Measurements from ENCODE around the gene ADAMTSL3.

ADAMTSL3 gene

DNA sequence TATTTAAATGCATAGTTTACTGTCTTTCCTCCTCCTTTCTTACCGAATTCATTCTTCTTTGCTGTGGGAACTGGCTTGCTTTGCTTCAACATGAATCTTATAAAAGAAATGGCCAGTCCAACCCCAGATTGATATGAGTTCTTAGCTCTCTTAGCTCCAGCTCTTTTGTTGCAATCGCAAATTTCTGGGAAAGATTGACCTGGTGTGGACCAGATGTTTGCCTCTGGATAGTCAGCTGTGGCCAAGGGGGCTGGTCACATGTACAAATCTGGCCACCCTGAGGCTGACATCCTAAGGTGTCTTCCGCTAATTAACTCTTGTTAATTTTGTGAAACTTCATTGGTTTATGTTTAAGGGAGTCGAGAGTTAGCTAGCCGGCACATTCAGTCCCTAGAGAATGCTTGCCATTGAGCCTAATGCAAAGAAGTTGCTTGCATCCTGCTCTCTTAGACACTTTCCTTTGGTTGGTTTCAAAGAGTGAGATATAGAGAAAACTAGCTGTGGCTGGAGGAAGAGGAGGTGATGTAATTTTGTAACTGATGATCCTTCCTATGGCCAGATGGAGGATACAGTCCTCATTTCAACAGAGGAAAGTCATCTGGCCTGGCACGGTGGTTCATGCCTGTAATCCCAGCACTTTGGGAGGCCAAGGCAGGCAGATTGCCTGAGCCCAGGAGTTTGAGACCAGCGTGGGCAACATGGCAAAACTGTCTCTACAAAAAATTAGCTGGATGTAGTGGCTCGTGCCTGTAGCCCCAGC lies 162.4 kb downstream of the ADAMTSL3 start:
- no peak for DNase-seq (ENCODE audit: low read depth in 2 of 2)

DNA sequence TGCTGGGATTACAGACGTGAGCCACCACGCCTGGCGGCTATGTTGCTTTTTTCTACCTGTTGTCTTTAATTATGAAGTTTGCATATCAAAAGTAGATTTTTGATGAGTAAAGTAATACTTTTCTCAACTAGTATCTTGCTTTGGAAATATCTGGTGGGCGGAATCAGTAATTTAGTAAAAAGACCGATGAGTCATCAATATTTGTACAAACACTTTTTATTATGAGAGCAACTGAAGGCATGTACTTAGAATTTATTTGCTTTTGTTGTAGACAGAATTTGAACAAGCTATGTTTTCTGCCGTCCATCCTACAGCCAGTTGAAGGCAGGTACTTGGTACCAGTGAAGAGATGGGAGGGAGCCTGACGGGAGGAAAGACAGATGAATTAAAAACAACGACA lies 164.7 kb downstream of the ADAMTSL3 start:
- no peak for DNase-seq (ENCODE audit: low read depth in 2 of 2)

DNA sequence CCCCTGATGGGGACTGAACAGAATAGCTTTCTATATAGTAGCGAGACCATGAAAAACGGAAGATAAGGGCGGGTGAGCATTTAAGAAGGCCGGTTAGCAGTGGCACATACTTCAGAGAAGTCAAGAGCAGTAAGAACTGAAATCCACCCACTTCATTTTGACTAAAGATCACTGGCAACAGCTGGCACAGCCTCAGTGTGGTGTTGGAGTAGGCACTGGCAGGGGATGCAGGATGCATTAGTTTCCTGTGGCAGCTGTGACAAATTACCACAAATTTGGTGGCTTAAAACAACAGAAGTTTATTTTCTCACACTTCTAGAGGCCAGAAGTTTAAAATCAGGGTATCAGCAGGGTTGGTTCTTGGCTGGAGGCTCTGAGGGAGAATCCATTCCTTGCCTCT lies 176.5 kb downstream of the ADAMTSL3 start:
- no peak for DNase-seq (ENCODE audit: low read depth in 2 of 2)

DNA sequence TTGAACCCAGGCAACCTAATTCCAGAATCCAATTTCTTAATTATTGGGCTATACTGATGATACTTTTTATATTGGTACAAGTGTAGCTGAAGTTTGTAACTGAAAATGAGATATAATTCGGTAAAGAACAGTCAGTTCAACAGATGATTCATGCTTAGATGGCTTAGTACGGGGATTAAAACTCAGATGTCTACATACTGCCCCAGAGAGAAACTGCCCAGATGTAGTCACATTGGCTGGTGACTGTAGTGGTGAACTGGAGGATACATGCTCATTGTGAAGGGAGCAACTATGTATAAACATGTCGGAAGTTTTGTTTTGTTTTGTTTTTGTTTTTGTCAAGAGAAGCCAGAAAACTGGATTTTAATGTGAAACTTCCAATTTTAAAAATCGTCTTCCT lies 179.6 kb downstream of the ADAMTSL3 start:
- no peak for DNase-seq (ENCODE audit: low read depth in 2 of 2)

DNA sequence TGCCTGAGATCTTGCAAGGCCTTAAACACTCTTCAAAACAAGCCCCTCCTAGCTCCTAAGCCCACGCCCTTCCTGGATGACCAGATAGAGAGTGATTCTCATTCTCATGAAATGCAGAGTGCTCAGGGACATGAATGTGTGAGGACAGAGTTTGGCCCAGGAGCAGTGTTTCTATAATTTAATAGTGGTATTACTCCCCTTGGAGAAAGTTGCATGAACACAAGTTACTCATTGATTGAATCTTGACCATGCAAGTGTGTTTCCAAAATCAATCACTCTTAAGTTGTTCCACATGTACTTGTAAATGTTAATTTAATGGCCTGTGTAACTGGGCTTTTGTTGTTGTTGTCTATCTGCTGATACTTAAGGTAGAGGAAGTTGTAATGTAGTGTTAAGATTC lies 181.6 kb downstream of the ADAMTSL3 start:
- DNase-seq (ENCODE audit: low read depth in 2 of 2) = no peak

DNA sequence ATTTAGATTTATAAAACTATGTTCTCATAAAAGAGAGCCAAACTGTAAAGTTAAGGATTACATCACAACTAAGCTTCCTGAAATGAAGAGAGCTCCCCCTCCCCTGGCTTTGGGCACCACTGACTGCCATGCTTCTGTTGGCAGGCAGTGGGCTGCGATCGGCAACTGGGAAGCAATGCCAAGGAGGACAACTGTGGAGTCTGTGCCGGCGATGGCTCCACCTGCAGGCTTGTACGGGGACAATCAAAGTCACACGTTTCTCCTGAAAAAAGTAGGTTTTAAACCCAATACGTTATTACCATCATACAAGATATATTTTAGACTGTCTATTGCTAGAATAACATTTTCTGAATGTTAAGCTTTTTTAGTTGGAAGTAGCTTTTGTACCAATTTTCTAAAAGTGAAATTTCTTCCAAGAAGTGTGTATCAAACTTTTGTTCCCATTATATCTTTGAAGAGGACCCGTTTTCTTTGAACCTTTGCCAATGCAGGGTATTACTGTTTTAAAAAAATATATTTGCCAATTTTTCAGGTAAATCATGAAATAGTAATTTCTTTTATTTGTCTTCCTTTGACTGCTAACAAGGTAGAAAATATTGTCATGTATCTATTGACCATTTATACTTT lies 184.1 kb downstream of the ADAMTSL3 start:
- DNase-seq (ENCODE audit: low read depth in 2 of 2) = no peak

DNA sequence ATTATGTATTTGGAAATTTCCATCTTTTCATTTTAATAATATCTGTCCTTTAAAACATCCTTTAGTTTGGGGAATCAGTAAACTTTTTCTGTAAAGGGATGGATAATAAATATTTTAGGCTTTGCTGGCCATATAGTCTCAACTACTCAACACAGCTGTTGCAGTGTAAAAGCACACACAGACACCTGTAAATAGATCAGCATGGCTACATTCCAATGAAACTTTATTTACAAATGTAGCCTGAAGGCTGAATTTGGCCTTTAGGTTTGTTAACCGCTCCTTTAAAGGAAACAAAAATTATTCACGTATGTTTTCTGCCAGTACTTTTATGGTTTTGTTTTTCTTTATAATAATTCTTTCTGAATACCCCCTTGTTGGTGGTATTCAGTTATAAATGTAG lies 184.8 kb downstream of the ADAMTSL3 start:
- no peak for DNase-seq (ENCODE audit: low read depth in 2 of 2)

GRCh38 chr15:83842281-83842680 lies 188.4 kb downstream of the ADAMTSL3 start:
- no peak for DNase-seq (ENCODE audit: low read depth in 2 of 2)

- DNase-seq (ENCODE audit: low read depth in 2 of 2) = no peak
Measured at GRCh38 chr15:83843471-83843871, 189.5 kb downstream of the ADAMTSL3 start.

DNA sequence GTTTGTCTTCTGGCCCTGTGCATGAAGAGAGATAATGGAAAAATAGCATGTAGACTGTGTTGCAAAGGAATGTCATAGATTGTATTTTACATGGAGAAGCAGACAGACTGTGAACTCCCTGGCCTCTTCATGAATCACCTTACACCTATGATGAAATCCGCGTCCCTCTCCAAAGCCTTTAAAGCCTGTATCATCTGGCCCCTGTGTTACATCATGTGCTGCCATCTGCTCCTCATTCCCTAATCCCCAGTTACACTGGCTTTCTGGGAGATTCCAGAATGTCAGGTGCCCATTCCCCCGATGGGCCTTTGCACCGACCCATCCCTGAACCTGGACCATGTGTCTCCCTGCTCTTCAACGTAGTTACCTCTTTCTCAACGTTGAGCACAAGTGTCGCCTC lies 190.8 kb downstream of the ADAMTSL3 start:
- no peak for DNase-seq (ENCODE audit: low read depth in 2 of 2)

DNA sequence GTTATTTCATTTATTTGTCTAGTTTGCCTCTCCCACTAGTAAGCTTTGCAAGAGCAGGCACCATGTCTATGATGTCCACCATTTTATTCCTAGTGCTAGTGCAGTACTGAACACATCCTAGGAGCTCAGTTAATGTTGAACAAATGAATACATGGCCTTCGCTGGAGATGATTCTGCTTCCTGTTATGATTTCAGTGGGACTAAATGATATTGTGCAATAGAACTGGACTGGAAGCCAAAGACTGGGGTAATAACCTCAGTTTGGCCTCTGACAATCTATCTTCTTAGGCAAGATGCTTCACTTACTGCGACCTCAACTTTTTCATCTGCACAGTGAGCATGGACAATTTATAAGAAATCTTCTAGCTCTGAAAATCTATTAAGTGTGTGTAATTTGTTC lies 191.3 kb downstream of the ADAMTSL3 start:
- no peak for DNase-seq (ENCODE audit: low read depth in 2 of 2)

GRCh38 chr15:83846847-83847246 lies 192.9 kb downstream of the ADAMTSL3 start:
- no peak for DNase-seq (ENCODE audit: low read depth in 2 of 2)

DNA sequence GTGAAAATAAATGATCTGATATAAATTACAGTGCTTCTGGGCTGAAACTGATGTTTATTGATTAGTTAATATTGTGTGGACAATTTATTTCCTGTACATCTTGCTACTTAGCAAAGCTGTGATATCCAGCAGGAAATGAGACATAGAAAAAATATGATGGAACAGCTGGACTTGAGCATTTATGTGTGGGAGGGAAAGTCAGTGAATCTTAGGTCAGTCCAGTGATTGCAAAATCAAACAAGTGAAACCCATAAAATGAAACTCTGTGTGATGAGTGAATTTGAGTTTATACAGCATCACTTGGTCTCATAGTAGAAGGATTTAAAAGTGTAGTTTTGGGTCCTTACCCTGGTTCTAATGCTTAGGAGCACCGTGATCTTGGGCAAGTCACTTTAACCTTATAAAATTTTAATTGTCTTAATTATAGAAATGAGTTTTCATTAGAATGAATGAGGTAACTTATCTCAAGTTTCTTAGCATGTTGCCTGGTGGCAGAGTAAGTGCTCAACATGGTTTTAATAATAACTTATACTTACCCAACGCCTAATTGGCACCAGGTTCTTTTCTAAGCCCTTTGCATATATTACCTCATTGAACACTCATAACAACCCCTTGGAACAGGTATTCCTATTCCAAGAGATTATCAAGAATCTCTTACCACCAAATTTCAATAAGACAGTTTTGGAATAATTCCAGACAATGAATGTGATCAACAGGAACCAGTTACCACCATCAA lies 194.6 kb downstream of the ADAMTSL3 start:
- DNase-seq (ENCODE audit: low read depth in 2 of 2) = no peak

- no peak for DNase-seq (ENCODE audit: low read depth in 2 of 2)
Measured at GRCh38 chr15:83850015-83850414, 196.1 kb downstream of the ADAMTSL3 start.

GRCh38 chr15:83850501-83851245 lies 196.8 kb downstream of the ADAMTSL3 start:
- DNase-seq (ENCODE audit: low read depth in 2 of 2) = no peak

GRCh38 chr15:83853232-83853631 lies 199.3 kb downstream of the ADAMTSL3 start:
- DNase-seq (ENCODE audit: low read depth in 2 of 2) = no peak

DNA sequence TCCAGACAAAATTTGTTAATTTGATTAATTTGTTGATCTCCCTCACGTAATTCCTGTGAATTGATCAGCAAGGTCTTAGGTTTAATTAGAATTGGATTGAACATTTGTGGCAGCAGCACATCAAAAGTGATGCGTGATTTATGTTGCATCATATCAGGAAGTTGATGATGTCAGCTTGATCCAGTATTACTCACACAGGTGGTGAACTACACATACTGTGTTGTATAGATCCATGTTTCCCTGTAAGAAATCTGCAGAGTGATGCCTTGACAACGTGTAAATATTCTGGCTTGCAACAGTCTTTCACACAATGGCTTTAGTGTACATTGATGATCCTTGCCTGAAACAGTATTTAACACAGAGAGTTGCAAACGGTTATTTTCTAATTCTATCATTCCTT lies 200.4 kb downstream of the ADAMTSL3 start:
- DNase-seq (ENCODE audit: low read depth in 2 of 2) = no peak

GRCh38 chr15:83854950-83855707 lies 201.2 kb downstream of the ADAMTSL3 start:
- no peak for DNase-seq (ENCODE audit: low read depth in 2 of 2)

GRCh38 chr15:83855956-83856355 lies 202.0 kb downstream of the ADAMTSL3 start:
- DNase-seq (ENCODE audit: low read depth in 2 of 2) = no peak

DNA sequence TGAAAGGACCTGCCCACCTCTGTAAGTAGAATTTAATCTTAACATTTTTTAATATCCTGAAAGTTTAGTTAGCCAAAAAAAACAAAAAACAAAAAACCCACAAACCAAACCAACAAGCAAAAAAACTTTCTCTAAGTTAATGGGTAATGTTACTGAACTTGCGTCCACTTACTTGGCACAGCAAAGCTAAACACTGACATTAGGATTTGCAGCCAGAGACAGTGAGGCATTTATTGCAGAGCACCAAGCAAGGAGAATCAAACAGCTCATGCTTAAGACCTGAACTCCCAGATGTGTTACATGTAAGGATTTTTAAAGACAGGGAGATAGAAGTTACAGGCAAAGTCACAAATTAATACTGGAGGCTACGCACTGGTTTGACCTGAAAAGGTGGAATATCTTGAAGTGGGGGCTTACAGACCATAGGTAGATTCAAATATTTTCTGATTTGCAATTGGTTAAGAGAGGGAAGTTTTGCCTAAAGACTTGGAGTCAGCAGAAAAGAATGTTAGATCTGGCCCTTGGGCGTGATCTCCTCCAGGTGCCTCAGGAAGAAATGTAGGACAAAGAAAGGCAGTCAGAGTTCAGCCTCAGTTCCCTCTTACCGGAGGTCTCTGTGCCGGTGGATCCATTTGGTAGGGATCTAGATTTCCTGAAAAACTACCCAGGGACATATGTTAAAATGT lies 205.0 kb downstream of the ADAMTSL3 start:
- no peak for DNase-seq (ENCODE audit: low read depth in 2 of 2)

GRCh38 chr15:83866692-83867091 lies 212.8 kb downstream of the ADAMTSL3 start:
- no peak for DNase-seq (ENCODE audit: low read depth in 2 of 2)

All from stimulated activated CD4-positive, alpha-beta T cell treated with anti-CD3 and anti-CD28 coated beads, Interleukin-12 subunit alpha, Interleukin-12 subunit beta, amount 100 ng/mL, for 24 hours (primary cell).